HL-60 (cell line): Measurements from ENCODE around the gene ARMC5.

Source experiments
- CTCF ChIP-seq: IDR thresholded peaks from one replicate; pipeline ENCODE4 v1.5.1; 2011; ENCODE audit warnings: low read length, control low read depth, inconsistent platforms; ENCODE audit not compliant: insufficient read depth
- GABPA ChIP-seq: IDR thresholded peaks from 2 replicates; pipeline ENCODE4 v1.6.1; 2012; ENCODE audit warnings: low read depth
- POLR2AphosphoS5 ChIP-seq: IDR thresholded peaks from 2 replicates; pipeline ENCODE4 v1.6.1; 2012; ENCODE audit warnings: low read depth

- TF ChIP-seq CTCF, result no peak
- no peak for TF ChIP-seq POLR2AphosphoS5
- TF ChIP-seq GABPA, result no peak
Observed at GRCh38 chr16:31471875-31472708, 12.8 kb downstream of the ARMC5 start, which contains the start of gene TGFB1I1.
